ENCODE measurements around the gene BMP5.

BMP5 gene

GRCh38 chr6:55776113-55776512 lies 99.3 kb downstream of the BMP5 start:
- H3K9ac ChIP-seq (ENCODE audit: insufficient read length): no peak overlapping the region
- H3K9me3 ChIP-seq (ENCODE audit: low read depth, low read length): no peaks in the 10 kb centered on the region
- H3K27ac ChIP-seq: no peak overlapping the region
- no peak overlapping the region for H3K4me3 ChIP-seq
- no peak for DNase-seq (ENCODE audit: low read depth, low spot score)
- H3K36me3 ChIP-seq (ENCODE audit: insufficient read depth, low read length): no peaks in the 10 kb centered on the region
- no peak for TF ChIP-seq POLR2AphosphoS5 (IDR thresholded peaks at IDR 0.05; ENCODE audit: borderline replicate concordance, low read depth, low read length)
- no peak for TF ChIP-seq FOXP2 (optimal IDR thresholded peaks at IDR 0.05; ENCODE audit: control extremely low read depth, extremely low read length, insufficient read depth)
- TF ChIP-seq EZH2 (IDR thresholded peaks at IDR 0.05): no peak

GRCh38 chr6:55775029-55775318 lies 100.4 kb downstream of the BMP5 start:
- TF ChIP-seq EZH2 (IDR thresholded peaks at IDR 0.05) (no peak), FOXP2 (optimal IDR thresholded peaks at IDR 0.05; ENCODE audit: control extremely low read depth, extremely low read length, insufficient read depth) (no peak), POLR2AphosphoS5 (IDR thresholded peaks at IDR 0.05; ENCODE audit: borderline replicate concordance, low read depth, low read length) (no peak)
- Histone ChIP-seq H3K36me3 (ENCODE audit: insufficient read depth, low read length) (no peaks in the 10 kb centered on the region), H3K27ac (no peak overlapping the region), H3K4me3 (no peak overlapping the region), H3K9me3 (ENCODE audit: low read depth, low read length) (no peaks in the 10 kb centered on the region), H3K9ac (ENCODE audit: insufficient read length) (no peak overlapping the region)
- no peak for DNase-seq (ENCODE audit: low read depth, low spot score)

DNA sequence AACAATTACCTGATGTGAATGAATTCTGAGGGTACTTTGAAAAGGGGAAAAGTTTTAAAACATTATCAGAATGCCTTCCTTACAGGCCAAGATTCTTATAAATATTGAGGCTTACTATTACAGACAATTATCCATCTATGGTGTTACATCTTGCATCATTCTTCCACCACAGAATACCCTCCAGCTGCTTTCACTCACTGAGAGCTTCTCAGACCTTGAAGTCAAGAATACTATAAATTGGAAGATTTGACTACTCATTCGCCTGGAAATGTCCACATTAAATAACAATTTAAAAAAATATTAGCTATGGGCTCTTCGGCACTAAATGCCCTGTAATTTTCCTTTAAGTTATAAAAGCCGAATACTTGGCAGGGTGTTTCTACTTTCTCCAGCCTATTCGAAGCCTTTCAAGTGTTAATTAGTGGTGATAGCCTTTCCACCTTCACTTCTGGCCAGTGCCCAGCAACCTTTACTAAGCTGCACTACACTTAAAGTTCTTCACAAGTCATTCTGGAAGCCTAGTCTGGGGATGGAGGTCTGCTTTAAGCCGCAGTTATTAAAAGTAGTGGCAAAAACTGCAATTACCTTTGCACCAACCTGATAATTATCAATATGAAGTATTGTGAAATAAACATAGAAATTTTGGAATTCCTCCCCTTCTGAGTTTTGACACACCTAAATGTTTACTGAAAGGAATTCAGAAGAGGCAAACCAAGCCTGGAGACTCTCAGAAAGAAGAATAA lies 100.9 kb downstream of the BMP5 start:
- Histone ChIP-seq H3K4me3 (no peak overlapping the region), H3K27ac (no peak overlapping the region), H3K36me3 (ENCODE audit: insufficient read depth, low read length) (no peaks in the 10 kb centered on the region), H3K9ac (ENCODE audit: insufficient read length) (no peak overlapping the region), H3K9me3 (ENCODE audit: low read depth, low read length) (no peaks in the 10 kb centered on the region)
- TF ChIP-seq EZH2 (IDR thresholded peaks at IDR 0.05): no peak
- TF ChIP-seq POLR2AphosphoS5 (IDR thresholded peaks at IDR 0.05; ENCODE audit: borderline replicate concordance, low read depth, low read length): no peak
- no peak for TF ChIP-seq FOXP2 (optimal IDR thresholded peaks at IDR 0.05; ENCODE audit: control extremely low read depth, extremely low read length, insufficient read depth)
- DNase-seq (ENCODE audit: low read depth, low spot score): no peak

DNA sequence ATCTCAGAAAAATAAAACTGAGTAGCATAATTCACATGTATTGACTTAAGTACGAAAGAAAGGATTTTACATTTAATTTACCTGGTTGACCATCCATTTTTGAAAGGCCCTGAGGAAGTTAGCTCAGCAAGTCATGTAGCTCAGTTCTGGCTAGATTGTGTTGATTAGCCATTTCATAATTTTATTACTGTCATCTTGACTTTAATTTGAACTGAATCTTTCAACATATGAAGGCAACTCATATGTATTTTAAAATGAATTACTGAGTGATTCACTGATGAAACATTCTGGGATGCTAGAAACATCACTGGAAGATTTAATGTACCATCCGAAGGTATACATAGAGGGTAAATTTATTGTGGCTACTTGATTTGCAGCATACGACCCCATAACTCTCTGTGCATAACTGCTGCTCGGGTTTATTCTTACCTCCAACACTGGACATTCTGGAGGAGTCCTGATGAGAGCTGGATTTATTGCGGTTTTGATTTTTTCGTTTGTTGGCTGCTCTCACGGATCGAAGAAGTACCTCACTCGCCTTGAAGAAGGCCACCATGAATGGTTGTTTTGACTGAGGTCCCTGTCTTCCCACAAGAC lies 101.7 kb downstream of the BMP5 start:
- Histone ChIP-seq H3K36me3 (ENCODE audit: insufficient read depth, low read length) (no peaks in the 10 kb centered on the region), H3K9ac (ENCODE audit: insufficient read length) (no peak overlapping the region), H3K27ac (no peak overlapping the region), H3K4me3 (no peak overlapping the region), H3K9me3 (ENCODE audit: low read depth, low read length) (no peaks in the 10 kb centered on the region)
- TF ChIP-seq FOXP2 (optimal IDR thresholded peaks at IDR 0.05; ENCODE audit: control extremely low read depth, extremely low read length, insufficient read depth): no peak
- TF ChIP-seq POLR2AphosphoS5 (IDR thresholded peaks at IDR 0.05; ENCODE audit: borderline replicate concordance, low read depth, low read length): no peak
- TF ChIP-seq EZH2 (IDR thresholded peaks at IDR 0.05): no peak
- no peak for DNase-seq (ENCODE audit: low read depth, low spot score)

- Histone ChIP-seq H3K4me3 (no peak overlapping the region), H3K36me3 (ENCODE audit: insufficient read depth, low read length) (no peaks in the 10 kb centered on the region), H3K9me3 (ENCODE audit: low read depth, low read length) (no peaks in the 10 kb centered on the region), H3K9ac (ENCODE audit: insufficient read length) (no peak overlapping the region), H3K27ac (no peak overlapping the region)
- DNase-seq (ENCODE audit: low read depth, low spot score): no peak
- TF ChIP-seq FOXP2 (optimal IDR thresholded peaks at IDR 0.05; ENCODE audit: control extremely low read depth, extremely low read length, insufficient read depth) (no peak), EZH2 (IDR thresholded peaks at IDR 0.05) (no peak), POLR2AphosphoS5 (IDR thresholded peaks at IDR 0.05; ENCODE audit: borderline replicate concordance, low read depth, low read length) (no peak)
These were observed 102.7 kb downstream of the BMP5 start for GRCh38 chr6:55772730-55773129.

GRCh38 chr6:55759536-55759935 lies 115.9 kb downstream of the BMP5 start:
- peak overlapping the region; percentile 75; the same call in 1 of the 2 replicates for H3K27ac ChIP-seq
- H3K4me3 ChIP-seq: peak overlapping the region; percentile 19
- DNase-seq (ENCODE audit: low read depth, low spot score): peak; percentile 88
- TF ChIP-seq EZH2 (IDR thresholded peaks at IDR 0.05): no peak
- peak; percentile 30; the same call in 1 of the 2 replicates for TF ChIP-seq POLR2AphosphoS5 (IDR thresholded peaks at IDR 0.05; ENCODE audit: borderline replicate concordance, low read depth, low read length)
- H3K9me3 ChIP-seq (ENCODE audit: low read depth, low read length): no peaks in the 10 kb centered on the region
- H3K36me3 ChIP-seq (ENCODE audit: insufficient read depth, low read length): no peaks in the 10 kb centered on the region
- H3K9ac ChIP-seq (ENCODE audit: insufficient read length): no peak overlapping the region

GRCh38 chr6:55758156-55758937 lies 117.0 kb downstream of the BMP5 start:
- Histone ChIP-seq H3K36me3 (ENCODE audit: insufficient read depth, low read length) (no peaks in the 10 kb centered on the region), H3K9ac (ENCODE audit: insufficient read length) (no peak overlapping the region), H3K27ac (no peak overlapping the region), H3K9me3 (ENCODE audit: low read depth, low read length) (no peaks in the 10 kb centered on the region), H3K4me3 (no peak overlapping the region)
- peak; percentile 28 for DNase-seq (ENCODE audit: low read depth, low spot score)
- TF ChIP-seq FOXP2 (optimal IDR thresholded peaks at IDR 0.05; ENCODE audit: control extremely low read depth, extremely low read length, insufficient read depth) (no peak), EZH2 (IDR thresholded peaks at IDR 0.05) (no peak), POLR2AphosphoS5 (IDR thresholded peaks at IDR 0.05; ENCODE audit: borderline replicate concordance, low read depth, low read length) (no peak)

- H3K9me3 ChIP-seq (ENCODE audit: low read depth, low read length): no peaks in the 10 kb centered on the region
These were observed 118.8 kb downstream of the BMP5 start for GRCh38 chr6:55756531-55757031.

More at GRCh38 chr6:55756531-55757031, 118.8 kb downstream of the BMP5 start:
- no peak for TF ChIP-seq EZH2 (IDR thresholded peaks at IDR 0.05)
- TF ChIP-seq FOXP2 (optimal IDR thresholded peaks at IDR 0.05; ENCODE audit: control extremely low read depth, extremely low read length, insufficient read depth): no peak
- TF ChIP-seq POLR2AphosphoS5 (IDR thresholded peaks at IDR 0.05; ENCODE audit: borderline replicate concordance, low read depth, low read length): no peak
- H3K27ac ChIP-seq: no peak overlapping the region
- H3K36me3 ChIP-seq (ENCODE audit: insufficient read depth, low read length): no peaks in the 10 kb centered on the region
- no peak overlapping the region for H3K4me3 ChIP-seq
- no peak overlapping the region for H3K9ac ChIP-seq (ENCODE audit: insufficient read length)
- DNase-seq (ENCODE audit: low read depth, low spot score): no peak
